ENCODE data around the gene LCOR.

Gene LCOR

DNA sequence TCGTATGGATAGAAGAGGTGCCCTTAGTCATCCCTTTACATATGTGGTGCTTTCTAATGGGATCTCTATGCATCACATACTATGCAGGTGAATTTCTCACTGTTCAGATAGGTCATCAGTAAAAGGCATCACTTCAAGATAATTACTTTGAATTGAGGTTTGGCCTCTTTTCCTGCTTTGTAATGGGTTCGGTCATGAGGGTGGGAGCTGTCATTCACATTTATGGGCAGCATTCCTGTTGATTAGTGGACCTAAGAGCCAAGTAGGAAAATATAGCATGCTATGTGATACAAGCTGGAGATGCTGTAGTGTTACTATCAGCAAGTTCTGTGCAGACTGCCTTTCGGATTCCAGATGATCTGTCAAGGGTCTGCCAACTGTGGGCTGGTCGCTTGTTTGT lies 156.3 kb downstream of the LCOR start:
- no peak for DNase-seq

- DNase-seq: no peak
These were observed 159.3 kb downstream of the LCOR start for GRCh38 chr10:96991313-96991841.

- DNase-seq: no peak
These were observed 160.6 kb downstream of the LCOR start for GRCh38 chr10:96992721-96993120.

- DNase-seq: no peak
These were observed 163.8 kb downstream of the LCOR start for GRCh38 chr10:96995851-96996250.

DNA sequence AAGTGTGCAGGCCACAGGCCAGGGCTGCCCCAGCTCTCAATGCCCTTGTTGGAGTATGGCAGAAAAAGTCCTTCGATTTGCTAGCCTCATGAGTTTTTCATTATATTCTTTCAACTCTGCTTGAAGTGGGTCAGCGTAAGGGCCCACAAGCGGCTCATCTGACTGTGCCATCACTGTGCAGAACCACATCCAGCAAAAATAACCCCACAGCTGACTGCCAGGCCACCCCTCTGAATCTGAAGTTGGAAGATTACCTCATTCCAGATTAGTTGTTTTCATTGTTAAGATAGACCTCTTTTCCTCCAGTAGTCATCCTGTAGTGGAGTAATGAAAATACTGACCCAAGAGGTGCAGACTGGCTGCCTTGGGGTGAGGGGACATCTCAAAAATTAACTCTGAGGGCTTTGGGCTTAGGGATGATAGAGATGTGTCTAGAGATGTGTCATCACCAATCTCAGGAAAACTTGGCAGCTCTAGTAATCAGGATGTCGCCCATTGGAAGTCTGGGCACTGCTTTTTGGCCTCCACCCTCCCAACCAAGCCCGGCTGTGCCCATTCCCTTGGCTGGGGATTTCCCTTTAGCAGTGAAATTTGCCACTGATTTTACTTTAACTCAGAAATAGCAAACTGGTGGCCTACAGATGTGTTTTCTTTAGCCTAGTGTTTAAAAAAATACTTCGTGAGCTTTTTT lies 164.3 kb downstream of the LCOR start:
- DNase-seq: no peak

DNA sequence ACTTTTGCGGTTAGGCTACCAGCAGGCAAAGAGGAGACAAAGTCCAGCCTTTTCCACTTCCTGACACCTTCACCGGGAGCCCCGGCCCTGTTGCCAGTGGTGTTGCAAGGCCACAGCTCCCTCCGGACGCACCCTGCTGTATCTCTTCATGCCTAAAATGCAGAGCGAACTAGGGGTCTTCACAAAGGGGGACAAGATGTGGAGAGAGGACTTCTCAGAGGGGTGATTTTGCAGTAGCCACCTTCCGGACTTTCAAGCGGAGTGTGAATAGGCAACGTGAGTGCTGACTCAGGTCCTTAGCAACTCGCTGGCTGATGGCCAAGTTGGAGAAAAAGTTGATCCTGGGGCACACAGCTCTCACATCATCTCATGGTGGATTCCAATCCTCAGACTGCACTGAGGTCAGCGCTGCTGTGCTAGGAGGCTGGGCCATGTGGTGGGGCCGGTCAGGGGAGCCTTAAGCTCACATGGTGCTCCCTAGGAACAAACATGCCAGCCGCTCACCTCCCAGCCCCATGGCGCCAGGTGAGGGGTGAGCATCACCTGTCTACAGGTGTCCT lies 166.3 kb downstream of the LCOR start:
- DNase-seq: no peak

GRCh38 chr10:96999337-96999736 lies 167.2 kb downstream of the LCOR start:
- DNase-seq: no peak

- no peak for DNase-seq
These were observed 167.9 kb downstream of the LCOR start for GRCh38 chr10:96999987-97000386.

- DNase-seq: no peak
These were observed 168.5 kb downstream of the LCOR start for GRCh38 chr10:97000487-97001182.

GRCh38 chr10:97001183-97001991 lies 169.3 kb downstream of the LCOR start:
- DNase-seq: no peak

DNA sequence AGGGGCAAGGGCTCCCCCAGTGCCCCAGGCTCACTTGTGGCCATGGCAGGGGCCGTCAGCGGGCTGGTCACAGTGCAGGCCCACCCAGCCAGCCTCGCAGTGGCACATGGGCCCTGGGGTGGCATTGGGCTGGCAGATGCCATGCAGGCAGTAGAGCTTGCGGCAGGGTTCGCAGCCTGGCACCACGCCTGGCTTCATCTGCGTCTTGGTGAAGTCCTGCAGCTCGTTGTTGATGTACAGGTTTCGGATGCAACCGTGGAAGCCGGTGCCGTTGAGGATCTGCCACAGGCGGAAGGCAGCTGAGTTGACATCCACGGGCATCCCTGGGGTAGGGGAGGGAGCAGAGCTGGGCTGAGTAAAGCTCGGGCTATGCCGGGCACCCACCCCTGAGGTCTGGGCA lies 170.6 kb downstream of the LCOR start:
- DNase-seq: no peak

GRCh38 chr10:97003151-97003803 lies 171.2 kb downstream of the LCOR start:
- no peak for DNase-seq

DNA sequence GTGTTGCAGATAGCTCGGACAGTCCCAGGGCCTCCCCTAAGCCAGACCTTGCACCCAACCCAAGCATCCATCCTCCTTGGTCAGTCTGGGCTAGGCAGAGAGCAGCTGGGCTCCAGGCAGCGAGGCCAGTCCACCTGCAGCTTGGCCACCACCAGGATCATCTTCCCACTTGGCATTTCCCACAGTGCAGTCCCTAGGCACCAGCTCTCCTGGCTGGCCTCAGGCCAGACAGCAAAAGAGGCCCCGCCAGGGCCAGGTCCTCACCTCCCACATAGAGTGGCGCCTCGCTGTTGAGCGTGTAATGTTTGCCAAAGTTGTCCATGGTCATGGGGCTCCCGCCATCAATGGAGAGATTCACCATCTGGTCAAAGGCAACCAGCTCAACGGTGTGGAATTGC lies 171.7 kb downstream of the LCOR start:
- no peak for DNase-seq

DNA sequence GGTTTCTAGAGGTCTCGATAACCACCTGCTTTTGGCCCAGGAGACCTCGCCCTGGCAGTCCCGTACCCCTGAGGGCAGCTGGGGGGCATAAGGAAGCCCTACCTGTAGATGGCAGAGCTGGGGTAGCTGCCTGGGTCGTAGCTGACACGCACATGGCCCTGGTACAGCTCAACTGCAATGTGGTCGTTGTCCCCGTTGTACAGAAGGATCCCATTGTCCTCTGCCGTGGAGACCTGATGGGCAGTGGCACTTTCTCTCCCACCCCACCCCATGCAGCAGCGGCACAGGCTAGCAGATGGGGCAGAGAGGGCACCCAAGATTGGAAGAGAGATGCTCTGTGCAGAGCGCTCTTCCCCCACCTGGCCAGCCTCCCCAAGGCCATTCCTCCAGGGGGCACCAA lies 172.5 kb downstream of the LCOR start:
- no peak for DNase-seq

- no peak for DNase-seq
These were observed 173.3 kb downstream of the LCOR start for GRCh38 chr10:97005349-97005748.

DNA sequence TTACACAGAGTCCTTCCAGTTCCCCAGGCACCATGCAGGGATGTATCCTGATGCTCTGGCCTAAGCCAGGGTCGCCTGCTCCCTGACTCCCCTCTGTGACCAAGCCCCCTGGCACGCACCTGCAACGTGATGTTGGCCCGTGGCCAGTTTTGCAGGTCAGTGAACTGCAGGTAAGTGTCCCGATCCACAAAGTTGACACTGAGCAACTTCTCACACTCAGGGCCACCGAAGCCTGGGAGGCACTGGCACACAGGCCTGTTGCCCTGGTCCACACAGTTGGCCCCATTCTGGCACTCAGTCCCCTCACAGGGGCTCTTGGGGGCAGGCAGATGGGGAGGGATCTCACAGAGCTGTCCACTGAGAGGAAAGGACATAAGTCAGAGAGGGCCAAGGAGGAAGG lies 174.3 kb downstream of the LCOR start:
- DNase-seq: no peak

GRCh38 chr10:97007417-97007816 lies 175.3 kb downstream of the LCOR start:
- DNase-seq: no peak

GRCh38 chr10:97010695-97011206 lies 178.7 kb downstream of the LCOR start:
- no peak for DNase-seq

DNA sequence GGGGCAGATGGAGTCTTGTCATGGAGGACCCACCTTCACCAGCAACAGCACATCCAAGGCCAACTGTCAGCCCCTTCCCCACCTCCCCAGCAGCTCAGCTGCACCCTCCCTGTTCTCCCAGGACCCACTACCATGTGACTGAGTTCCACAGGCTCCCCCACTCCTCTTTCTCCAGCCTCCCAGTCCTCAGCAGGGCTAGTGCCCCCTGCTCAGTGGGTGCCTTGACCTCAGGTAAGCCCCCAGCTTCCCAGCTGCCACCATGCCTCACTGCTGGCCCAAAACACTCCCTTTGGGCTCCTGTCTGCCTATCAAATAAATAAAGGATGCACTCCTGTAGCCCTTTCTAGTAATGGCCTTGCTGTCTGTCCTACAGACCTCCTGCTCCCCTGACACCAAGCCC lies 179.3 kb downstream of the LCOR start:
- peak; percentile 10 for DNase-seq

GRCh38 chr10:97012470-97012869 lies 180.4 kb downstream of the LCOR start:
- peak; percentile 13 for DNase-seq

DNA sequence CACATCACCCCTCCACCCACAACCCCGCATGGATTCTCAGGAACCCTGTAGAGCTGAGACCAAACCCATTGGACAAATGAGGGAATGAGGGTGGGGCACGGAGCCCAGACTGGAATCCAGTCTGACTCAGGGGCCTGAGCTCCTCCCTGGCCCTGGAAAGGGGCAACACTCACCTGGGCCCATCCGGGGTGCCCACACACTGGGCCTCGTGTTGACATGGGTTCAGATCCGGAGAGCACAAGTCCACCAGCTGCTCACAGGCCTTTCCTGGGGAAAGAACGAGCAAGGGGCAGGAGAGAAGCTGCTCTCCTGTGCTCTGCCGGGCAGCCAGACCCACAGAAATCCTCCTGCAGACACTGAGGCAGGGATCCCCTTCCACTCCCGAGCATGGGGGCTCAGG lies 181.5 kb downstream of the LCOR start:
- DNase-seq: peak; percentile 5

GRCh38 chr10:97013983-97014382 lies 181.9 kb downstream of the LCOR start:
- DNase-seq: peak; percentile 16

DNA sequence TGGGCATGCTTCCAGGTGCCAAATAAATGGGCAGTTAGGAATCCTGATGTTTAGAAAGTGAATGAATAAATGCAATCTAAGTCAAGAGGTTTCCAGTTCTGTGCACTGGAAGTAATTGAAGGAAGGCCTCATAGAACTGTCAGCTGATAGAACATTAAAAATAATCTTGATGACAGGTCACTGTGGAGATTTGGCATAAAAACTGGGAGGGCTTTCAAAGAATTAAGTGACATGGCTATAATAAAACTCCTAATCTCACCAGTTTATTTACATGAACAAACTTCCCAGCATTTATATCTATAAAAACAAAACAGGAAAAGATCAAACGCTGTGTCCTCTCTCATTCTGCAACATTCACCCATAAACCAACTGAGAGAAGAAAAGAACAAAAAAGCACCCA lies 183.1 kb downstream of the LCOR start:
- no peak for DNase-seq
